ENCODE results near the gene SHC4. TPM values are rescaled to one million over a fixed set of nuclear protein-coding genes. Genes with fewer than 3 reads are reported as not detected.
"Not testable (repeated sequence)": the region's sequence is repeated elsewhere in the genome, so short reads cannot be mapped to it uniquely, and the experiment has no call there.

SHC4 gene
- total RNA-seq, 1 donor from 2014 or later = 35.6 TPM

- peak overlapping the region; percentile 79 for H3K27ac Mint-ChIP-seq (ENCODE audit: unreplicated experiment)
- H3K4me1 Mint-ChIP-seq (ENCODE audit: low read depth) = peaks cover 27% of the 10 kb centered on the region
- no peak for TF ChIP-seq CTCF (IDR thresholded peaks at IDR 0.05)
- DNase-seq (ENCODE audit: low spot score) = no peak
- peak overlapping the region; percentile 66 for H3K4me3 Mint-ChIP-seq (ENCODE audit: unreplicated experiment)
- no peaks in the 10 kb centered on the region for H3K9me3 Mint-ChIP-seq (ENCODE audit: low read depth)
- no peaks in the 10 kb centered on the region for H3K27me3 Mint-ChIP-seq (ENCODE audit: low read depth)
- H3K36me3 Mint-ChIP-seq (ENCODE audit: low read depth) = no peaks in the 10 kb centered on the region
These were observed 12.8 kb upstream of the SHC4 start for GRCh38 chr15:48976444-48977088.

DNA sequence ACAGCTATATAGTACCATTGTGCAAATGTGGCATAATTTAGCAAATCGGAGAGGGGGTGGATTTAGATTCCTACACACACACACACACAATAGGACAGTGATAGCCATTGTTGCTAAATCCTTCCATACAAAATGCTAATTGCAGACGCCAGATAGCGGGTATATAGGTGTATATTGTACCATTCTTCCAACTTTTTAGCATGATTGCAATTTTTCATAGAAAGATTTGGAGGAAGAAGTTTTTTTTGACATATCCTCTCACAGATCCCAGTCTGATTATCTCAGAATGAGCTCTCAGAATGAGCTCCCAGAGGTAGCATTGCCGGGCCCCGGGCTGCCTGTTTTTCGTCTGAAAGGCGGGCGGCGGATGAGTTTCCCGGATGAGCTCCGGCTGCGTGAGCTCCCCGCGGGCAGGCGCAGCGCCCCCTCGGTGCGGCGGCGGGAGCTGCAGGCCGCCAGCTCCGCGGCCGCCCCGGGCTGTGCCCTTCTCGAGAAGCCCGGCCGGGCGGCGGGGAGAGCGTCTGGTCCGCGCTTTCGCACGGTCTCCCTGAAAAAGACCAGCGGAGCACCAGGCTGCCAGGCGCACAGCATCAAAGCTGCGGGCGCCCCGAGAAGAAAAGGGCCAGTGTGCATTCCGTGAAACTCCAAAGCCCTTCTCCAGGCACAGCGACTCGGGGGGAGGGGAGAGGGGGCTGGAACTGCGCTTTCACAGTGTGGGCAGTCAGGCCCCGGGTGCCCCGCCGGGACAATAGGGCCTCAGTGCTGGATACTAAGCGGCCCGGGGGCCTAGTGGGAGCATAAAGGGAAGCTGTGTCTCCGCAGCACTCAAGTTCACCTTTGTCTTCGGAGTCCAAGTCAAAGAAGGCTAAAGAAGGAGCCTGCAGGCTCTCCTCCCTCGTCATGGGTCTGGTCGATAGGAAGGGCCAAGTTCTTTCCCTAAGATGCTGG is 12.0 kb upstream of the SHC4 start:
- Mint-ChIP-seq H3K4me1 (ENCODE audit: low read depth) (peaks cover 35% of the 10 kb centered on the region), H3K27me3 (ENCODE audit: low read depth) (no peaks in the 10 kb centered on the region), H3K27ac (ENCODE audit: unreplicated experiment) (peak overlapping the region; percentile 79), H3K36me3 (ENCODE audit: low read depth) (no peaks in the 10 kb centered on the region), H3K9me3 (ENCODE audit: low read depth) (no peaks in the 10 kb centered on the region), H3K4me3 (ENCODE audit: unreplicated experiment) (peak overlapping the region; percentile 66)
- DNase-seq (ENCODE audit: low spot score) = peak; percentile 94
- peak; percentile 95 for TF ChIP-seq CTCF (IDR thresholded peaks at IDR 0.05)

DNA sequence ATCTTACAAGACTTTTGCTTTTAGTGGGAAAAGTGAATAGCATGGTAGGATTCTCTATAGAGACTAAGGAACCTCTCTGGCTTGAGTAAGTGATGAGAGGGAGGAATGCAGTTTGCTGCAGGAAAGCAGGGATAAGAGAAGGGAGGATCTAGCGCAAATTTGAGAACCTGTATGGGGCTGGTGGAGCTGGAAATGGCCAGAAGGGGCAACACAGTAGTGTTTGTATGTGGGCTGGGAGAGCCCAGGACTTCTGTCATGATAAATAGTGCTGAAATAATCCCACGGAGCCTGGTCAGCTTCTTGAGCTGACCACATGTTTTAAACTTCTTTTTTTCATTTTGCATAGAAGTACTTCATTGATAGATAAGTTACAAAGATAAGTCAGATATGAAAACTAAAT is 11.2 kb upstream of the SHC4 start:
- H3K27me3 Mint-ChIP-seq (ENCODE audit: low read depth) = no peaks in the 10 kb centered on the region
- no peaks in the 10 kb centered on the region for H3K9me3 Mint-ChIP-seq (ENCODE audit: low read depth)
- no peak for TF ChIP-seq CTCF (IDR thresholded peaks at IDR 0.05)
- H3K4me3 Mint-ChIP-seq (ENCODE audit: unreplicated experiment) = peak overlapping the region; percentile 66
- peak overlapping the region; percentile 53 for H3K27ac Mint-ChIP-seq (ENCODE audit: unreplicated experiment)
- H3K4me1 Mint-ChIP-seq (ENCODE audit: low read depth) = peaks cover 37% of the 10 kb centered on the region
- DNase-seq (ENCODE audit: low spot score) = no peak
- H3K36me3 Mint-ChIP-seq (ENCODE audit: low read depth) = no peaks in the 10 kb centered on the region

DNA sequence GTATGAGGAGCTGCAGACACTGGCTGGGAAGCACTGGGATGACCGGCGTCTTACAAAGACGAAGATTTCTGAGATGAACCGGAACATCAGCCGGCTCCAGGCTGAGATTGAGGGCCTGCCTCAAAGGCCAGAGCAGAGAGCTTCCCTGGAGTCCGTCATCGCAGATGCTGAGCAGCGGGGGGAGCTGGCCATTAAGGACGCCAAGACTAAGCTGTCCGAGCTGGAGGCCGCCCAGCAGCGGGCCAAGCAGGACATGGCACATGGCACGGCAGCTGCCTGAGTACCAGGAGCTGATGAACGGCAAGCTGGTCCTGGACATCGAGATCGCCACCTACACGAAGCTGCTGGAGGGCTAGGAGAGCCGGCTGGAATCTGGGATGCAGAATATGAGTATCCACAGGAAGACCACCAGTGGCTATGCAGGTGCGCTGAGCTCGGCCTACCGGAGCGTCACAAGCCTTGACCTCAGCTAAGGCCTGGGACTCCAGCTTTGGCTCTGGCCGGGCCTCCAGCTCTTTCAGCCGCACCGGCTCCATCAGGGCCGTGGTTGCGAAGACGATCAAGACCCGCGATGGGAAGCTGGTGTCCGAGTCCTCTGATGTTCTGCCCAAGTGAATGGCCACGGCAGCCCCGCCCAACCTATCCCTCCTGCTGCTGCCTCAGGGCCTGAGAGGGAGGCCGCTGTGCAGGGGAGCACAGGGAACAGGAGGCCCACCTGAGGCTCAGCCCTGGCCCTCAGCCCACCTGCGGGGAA is 9.2 kb upstream of the SHC4 start:
- no peak overlapping the region for H3K4me3 Mint-ChIP-seq (ENCODE audit: unreplicated experiment)
- no peaks in the 10 kb centered on the region for H3K9me3 Mint-ChIP-seq (ENCODE audit: low read depth)
- TF ChIP-seq CTCF (IDR thresholded peaks at IDR 0.05) = no peak
- no peak overlapping the region for H3K27ac Mint-ChIP-seq (ENCODE audit: unreplicated experiment)
- no peak for DNase-seq (ENCODE audit: low spot score)
- H3K27me3 Mint-ChIP-seq (ENCODE audit: low read depth) = no peaks in the 10 kb centered on the region
- no peaks in the 10 kb centered on the region for H3K36me3 Mint-ChIP-seq (ENCODE audit: low read depth)
- peaks cover 34% of the 10 kb centered on the region for H3K4me1 Mint-ChIP-seq (ENCODE audit: low read depth)

- not testable (repeated sequence) for H3K4me3 Mint-ChIP-seq (ENCODE audit: unreplicated experiment); H3K9me3 Mint-ChIP-seq (ENCODE audit: low read depth); H3K36me3 Mint-ChIP-seq (ENCODE audit: low read depth); H3K27me3 Mint-ChIP-seq (ENCODE audit: low read depth); H3K27ac Mint-ChIP-seq (ENCODE audit: unreplicated experiment); DNase-seq (ENCODE audit: low spot score)
- peaks cover 47% of the 10 kb centered on the region for H3K4me1 Mint-ChIP-seq (ENCODE audit: low read depth)
These were observed 7.2 kb upstream of the SHC4 start for GRCh38 chr15:48970926-48971325.
